ENCODE data around the gene ACD. TPM values are rescaled to one million over a fixed set of nuclear protein-coding genes. Genes with fewer than 3 reads are reported as not detected.

The ACD gene
- total RNA-seq, 1 experiment from 2014 or later, result 46.1 TPM

DNA sequence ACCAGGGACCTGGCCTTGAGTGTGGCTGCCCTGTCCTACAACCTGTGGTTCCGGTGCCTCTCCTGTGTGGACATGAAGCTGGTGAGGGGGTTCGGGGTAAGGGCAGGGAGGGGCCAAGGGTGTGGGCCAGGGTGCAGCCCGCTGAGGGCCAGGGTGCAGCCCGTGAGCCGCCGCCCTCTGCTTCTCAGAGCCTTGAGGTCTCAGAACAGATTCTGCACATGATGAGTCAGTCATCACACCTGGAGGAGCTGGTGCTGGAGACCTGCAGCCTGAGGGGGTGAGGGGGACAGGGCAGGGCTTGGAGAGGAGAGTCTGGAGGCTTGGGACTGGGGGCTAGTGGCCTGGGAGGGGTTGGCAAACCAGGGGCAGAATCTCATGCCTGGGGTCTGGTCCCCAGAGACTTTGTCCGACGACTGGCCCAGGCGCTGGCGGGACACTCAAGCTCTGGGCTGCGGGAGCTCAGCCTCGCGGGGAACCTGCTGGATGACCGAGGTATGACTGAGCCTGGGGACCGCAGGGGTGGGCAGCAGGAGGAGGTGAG lies 12.9 kb downstream of the ACD start:
- H3K27ac Mint-ChIP-seq (ENCODE audit: unreplicated experiment), result no peak overlapping the region
- no peak for TF ChIP-seq CTCF (IDR thresholded peaks at IDR 0.05; ENCODE audit: insufficient read depth in 1 of 2, low read depth in 1 of 2, low read length in 1 of 2, severe bottlenecking in 1 of 2, unreplicated experiment in 1 of 2)
- POLR2A ChIA-PET, result no interaction called here
- H3K27me3 Mint-ChIP-seq (ENCODE audit: insufficient read depth, unreplicated experiment), result no peaks in the 10 kb centered on the region
- CTCF ChIA-PET, result interaction anchor here (0.6 to 1.0 kb wide), 3 partner anchors 100 to 126 kb away, joined by 4 to 8 read pairs (median 5); no protein-coding TSS in a partner anchor
- no peaks in the 10 kb centered on the region for H3K9me3 Mint-ChIP-seq (ENCODE audit: unreplicated experiment)
- no peak overlapping the region for H3K4me3 Mint-ChIP-seq (ENCODE audit: unreplicated experiment)
- Histone ChIP-seq H3K36me3 (ENCODE audit: control insufficient read depth, insufficient read depth, low read length) (no peaks in the 10 kb centered on the region), H3K9me3 (no peaks in the 10 kb centered on the region), H3K4me1 (peaks cover 4% of the 10 kb centered on the region; the same call in 1 of the 2 replicates), H3K27me3 (replicated peaks; ENCODE audit: control insufficient read depth, insufficient read depth, low read length) (no peaks in the 10 kb centered on the region), H3K4me3 (ENCODE audit: low read depth, low read length) (no peak overlapping the region)
- H3K4me1 Mint-ChIP-seq (ENCODE audit: low read depth, unreplicated experiment), result no peaks in the 10 kb centered on the region
- DNase-seq, result no peak
- BruUV-seq (replicated peaks), result no TSS peak
- intact Hi-C loops (cut with micrococcal nuclease; ENCODE audit: unreplicated experiment), result no loop called here
- H3K36me3 Mint-ChIP-seq (ENCODE audit: insufficient read depth, unreplicated experiment), result peaks cover 7% of the 10 kb centered on the region

GRCh38 chr16:67645397-67646121 lies 14.5 kb downstream of the ACD start:
- no peak for DNase-seq
- Histone ChIP-seq H3K36me3 (ENCODE audit: control insufficient read depth, insufficient read depth, low read length) (no peaks in the 10 kb centered on the region), H3K4me3 (ENCODE audit: low read depth, low read length) (peak overlapping the region; percentile 53), H3K27me3 (replicated peaks; ENCODE audit: control insufficient read depth, insufficient read depth, low read length) (no peaks in the 10 kb centered on the region), H3K9me3 (no peaks in the 10 kb centered on the region), H3K4me1 (peaks cover 4% of the 10 kb centered on the region; the same call in 1 of the 2 replicates)
- H3K9me3 Mint-ChIP-seq (ENCODE audit: unreplicated experiment), result no peaks in the 10 kb centered on the region
- TSS peak; percentile 19 for BruUV-seq (replicated peaks)
- no peaks in the 10 kb centered on the region for H3K27me3 Mint-ChIP-seq (ENCODE audit: insufficient read depth, unreplicated experiment)
- TF ChIP-seq CTCF (IDR thresholded peaks at IDR 0.05; ENCODE audit: insufficient read depth in 1 of 2, low read depth in 1 of 2, low read length in 1 of 2, severe bottlenecking in 1 of 2, unreplicated experiment in 1 of 2), result no peak
- CTCF ChIA-PET, result interaction anchor here (0.6 to 5.8 kb wide), 9 partner anchors 15 to 254 kb away, joined by 3 to 46 read pairs (median 5); partner anchors contain the start of genes ACD, ATP6V0D1, CTCF and PARD6A
- H3K4me3 Mint-ChIP-seq (ENCODE audit: unreplicated experiment), result peak overlapping the region; percentile 60
- intact Hi-C loops (cut with micrococcal nuclease; ENCODE audit: unreplicated experiment), result loop anchor here (2.0 kb wide), 2 partner anchors 83 to 125 kb away; partner anchors contain the start of gene CTCF
- POLR2A ChIA-PET, result no interaction called here
- H3K4me1 Mint-ChIP-seq (ENCODE audit: low read depth, unreplicated experiment), result no peaks in the 10 kb centered on the region
- H3K27ac Mint-ChIP-seq (ENCODE audit: unreplicated experiment), result no peak overlapping the region
- H3K36me3 Mint-ChIP-seq (ENCODE audit: insufficient read depth, unreplicated experiment), result peaks cover 14% of the 10 kb centered on the region

DNA sequence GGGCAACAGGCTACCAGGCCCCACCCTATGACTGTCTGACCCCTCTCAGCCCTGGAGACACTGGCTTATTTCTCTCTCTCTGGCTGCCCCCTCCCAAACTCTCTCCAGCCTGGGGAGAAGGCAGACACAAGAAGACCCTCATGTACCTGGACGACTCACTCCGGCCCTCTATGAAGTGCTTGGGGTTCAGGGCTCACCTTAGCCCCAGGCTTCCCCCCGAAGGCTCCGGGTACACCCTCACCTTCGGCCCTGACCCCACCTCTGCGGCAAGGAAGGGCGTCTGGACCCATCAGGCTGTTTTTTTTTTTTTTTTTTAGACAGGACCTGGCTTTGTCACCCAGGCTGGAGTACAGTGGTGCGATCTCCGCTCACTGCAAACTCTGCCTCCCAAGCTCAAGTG lies 16.0 kb downstream of the ACD start:
- Histone ChIP-seq H3K9me3 (no peaks in the 10 kb centered on the region), H3K27me3 (replicated peaks; ENCODE audit: control insufficient read depth, insufficient read depth, low read length) (no peaks in the 10 kb centered on the region), H3K4me1 (peaks cover 4% of the 10 kb centered on the region; the same call in 1 of the 2 replicates), H3K36me3 (ENCODE audit: control insufficient read depth, insufficient read depth, low read length) (no peaks in the 10 kb centered on the region), H3K4me3 (ENCODE audit: low read depth, low read length) (no peak overlapping the region)
- no peak for DNase-seq
- H3K36me3 Mint-ChIP-seq (ENCODE audit: insufficient read depth, unreplicated experiment), result peaks cover 25% of the 10 kb centered on the region
- no TSS peak for BruUV-seq (replicated peaks)
- intact Hi-C loops (cut with micrococcal nuclease; ENCODE audit: unreplicated experiment), result loop anchor here (1.0 to 2.0 kb wide), 3 partner anchors 81 to 123 kb away; partner anchors contain the start of gene CTCF
- H3K27ac Mint-ChIP-seq (ENCODE audit: unreplicated experiment), result no peak overlapping the region
- H3K27me3 Mint-ChIP-seq (ENCODE audit: insufficient read depth, unreplicated experiment), result no peaks in the 10 kb centered on the region
- H3K4me3 Mint-ChIP-seq (ENCODE audit: unreplicated experiment), result peak overlapping the region; percentile 60
- CTCF ChIA-PET, result interaction anchor here (1.2 to 5.8 kb wide), 5 partner anchors 16 to 123 kb away, joined by 4 to 46 read pairs (median 11); partner anchors contain the start of genes ACD, CTCF and PARD6A
- H3K9me3 Mint-ChIP-seq (ENCODE audit: unreplicated experiment), result no peaks in the 10 kb centered on the region
- H3K4me1 Mint-ChIP-seq (ENCODE audit: low read depth, unreplicated experiment), result no peaks in the 10 kb centered on the region
- TF ChIP-seq CTCF (IDR thresholded peaks at IDR 0.05; ENCODE audit: insufficient read depth in 1 of 2, low read depth in 1 of 2, low read length in 1 of 2, severe bottlenecking in 1 of 2, unreplicated experiment in 1 of 2), result no peak
- POLR2A ChIA-PET, result interaction anchor here (0.6 kb wide), 1 partner anchor 149 kb away, joined by 3 read pairs; no protein-coding TSS in a partner anchor
